ENCODE results near the gene QSOX2.

Gene QSOX2

GRCh38 chr9:136252281-136252680 is 6.7 kb upstream of the QSOX2 start:
- no peak for DNase-seq

GRCh38 chr9:136251264-136252115 is 5.9 kb upstream of the QSOX2 start:
- no peak for DNase-seq

- DNase-seq: no peak
Observed at GRCh38 chr9:136250676-136251075, 5.1 kb upstream of the QSOX2 start.

GRCh38 chr9:136249877-136250559 is 4.4 kb upstream of the QSOX2 start:
- no peak for DNase-seq

GRCh38 chr9:136248951-136249876 is 3.6 kb upstream of the QSOX2 start:
- peak in 1 of 58 donors; percentile 9 for DNase-seq

GRCh38 chr9:136247947-136248637 is 2.5 kb upstream of the QSOX2 start:
- no peak for DNase-seq

- DNase-seq: no peak
Observed at GRCh38 chr9:136247551-136247916, 1.9 kb upstream of the QSOX2 start.

GRCh38 chr9:136246849-136247550 is 1.4 kb upstream of the QSOX2 start:
- no peak for DNase-seq

- DNase-seq: no peak
Observed at GRCh38 chr9:136244969-136245218, 718 bp downstream of the QSOX2 start.

GRCh38 chr9:136244122-136244968 is 1.3 kb downstream of the QSOX2 start:
- DNase-seq: no peak

GRCh38 chr9:136243631-136244030 is 2.0 kb downstream of the QSOX2 start:
- no peak for DNase-seq

- DNase-seq: peak in 1 of 58 donors; percentile 3
Observed at GRCh38 chr9:136242918-136243525, 2.6 kb downstream of the QSOX2 start.

- DNase-seq: no peak
Observed at GRCh38 chr9:136242248-136242647, 3.4 kb downstream of the QSOX2 start.

GRCh38 chr9:136241542-136241941 is 4.1 kb downstream of the QSOX2 start:
- no peak for DNase-seq

- no peak for DNase-seq
Observed at GRCh38 chr9:136240941-136241340, 4.7 kb downstream of the QSOX2 start.

GRCh38 chr9:136239983-136240330 is 5.7 kb downstream of the QSOX2 start:
- DNase-seq: peak in 1 of 58 donors; percentile 35

- peak in 2 of 58 donors; percentile 2 to 35 for DNase-seq
Observed at GRCh38 chr9:136239135-136239982, 6.3 kb downstream of the QSOX2 start.

- DNase-seq: no peak
Observed at GRCh38 chr9:136238342-136238732, 7.3 kb downstream of the QSOX2 start.

All from anterior cingulate cortex (tissue), 58 donors.